HG02623 (cell line): ENCODE data around the gene PPP1R11.
A peak's percentile ranks its signal among the peaks of the same experiment; 100 is the strongest.
"Not testable (repeated sequence)": the region's sequence is repeated elsewhere in the genome, so short reads cannot be mapped to it uniquely, and the experiment has no call there.

Experiments used
- ATAC-seq: cut with Tn5 transposase; IDR thresholded peaks from one replicate; pipeline ENCODE4 v1.9.1; 2021; ENCODE audit warnings: moderate library complexity; ENCODE audit not compliant: unreplicated experiment

PPP1R11 gene

GRCh38 chr6:30093951-30094661 is 27.1 kb downstream of the PPP1R11 start:
- no peak for ATAC-seq

- no peak for ATAC-seq
These were observed 29.8 kb downstream of the PPP1R11 start for GRCh38 chr6:30096829-30097228.

- ATAC-seq = no peak
These were observed 31.1 kb downstream of the PPP1R11 start for GRCh38 chr6:30097902-30098768.

DNA sequence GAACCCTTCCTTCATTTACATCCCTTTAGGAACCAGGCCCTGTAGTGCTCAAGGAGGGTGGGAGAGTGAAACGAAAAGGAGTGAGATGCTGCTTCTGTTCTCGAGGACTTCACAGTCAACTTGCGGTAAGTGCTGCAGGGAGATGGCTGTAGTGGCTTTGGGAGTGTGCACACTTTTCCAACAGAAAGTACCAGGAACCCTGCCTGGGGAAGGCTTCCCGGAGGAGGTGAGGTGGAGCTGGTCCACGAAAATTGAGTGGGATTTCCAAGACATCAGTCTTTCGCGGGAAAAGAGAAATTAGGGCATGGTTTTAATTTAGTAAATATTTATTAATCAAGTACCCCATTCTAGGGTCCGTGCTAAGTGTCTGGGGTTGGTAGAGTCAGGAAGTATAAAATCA is 33.2 kb downstream of the PPP1R11 start:
- ATAC-seq = no peak

GRCh38 chr6:30100585-30101443 is 33.8 kb downstream of the PPP1R11 start:
- no peak for ATAC-seq

DNA sequence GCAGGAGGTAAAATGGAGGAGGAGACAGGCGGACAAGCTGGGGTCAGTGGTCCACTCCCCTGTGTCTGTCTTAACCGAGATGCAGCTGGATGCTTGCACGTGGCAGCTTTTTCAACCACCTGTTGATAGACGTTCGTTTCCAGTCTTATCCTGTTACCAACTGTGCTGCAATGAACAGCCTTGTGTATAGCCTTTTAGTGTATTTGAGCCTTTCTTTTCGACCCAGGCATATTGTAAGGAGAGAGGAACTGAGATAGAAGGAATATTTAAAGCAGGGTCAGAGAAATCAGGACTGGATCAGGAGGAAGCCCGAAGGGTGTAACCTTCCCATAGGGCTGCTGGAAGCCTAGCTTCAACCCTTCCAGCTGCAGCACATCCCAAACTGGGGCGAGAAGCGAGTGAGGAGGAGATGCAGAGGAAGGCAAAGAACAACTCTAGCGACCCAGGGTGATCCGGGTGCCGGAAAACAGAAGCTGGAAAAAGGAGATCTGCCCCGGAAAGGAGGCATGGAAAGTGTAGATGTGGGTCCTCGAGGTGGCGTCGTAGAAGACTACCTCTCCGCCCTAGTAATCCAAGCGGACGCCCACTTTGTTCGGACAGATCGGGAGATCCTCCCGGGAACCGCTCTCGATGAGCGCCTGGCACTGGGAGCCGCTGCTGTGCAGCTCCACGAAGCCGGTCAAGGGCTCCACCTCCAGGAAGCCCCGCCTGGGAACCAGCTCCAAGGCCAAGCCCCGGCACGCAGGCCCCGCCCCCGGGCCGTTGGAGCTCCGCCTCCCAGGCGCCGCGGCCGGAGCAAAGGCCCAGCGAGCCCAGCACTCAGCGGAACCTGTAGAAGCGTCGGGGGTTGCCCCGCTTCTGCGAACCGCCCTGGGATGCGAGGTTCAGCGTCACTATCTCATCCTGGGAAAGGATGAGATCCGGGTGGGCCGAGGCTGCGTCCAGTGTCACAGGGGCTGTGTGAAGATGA is 34.7 kb downstream of the PPP1R11 start:
- peak; percentile 68 for ATAC-seq

GRCh38 chr6:30102414-30102969 is 35.5 kb downstream of the PPP1R11 start:
- no peak for ATAC-seq

DNA sequence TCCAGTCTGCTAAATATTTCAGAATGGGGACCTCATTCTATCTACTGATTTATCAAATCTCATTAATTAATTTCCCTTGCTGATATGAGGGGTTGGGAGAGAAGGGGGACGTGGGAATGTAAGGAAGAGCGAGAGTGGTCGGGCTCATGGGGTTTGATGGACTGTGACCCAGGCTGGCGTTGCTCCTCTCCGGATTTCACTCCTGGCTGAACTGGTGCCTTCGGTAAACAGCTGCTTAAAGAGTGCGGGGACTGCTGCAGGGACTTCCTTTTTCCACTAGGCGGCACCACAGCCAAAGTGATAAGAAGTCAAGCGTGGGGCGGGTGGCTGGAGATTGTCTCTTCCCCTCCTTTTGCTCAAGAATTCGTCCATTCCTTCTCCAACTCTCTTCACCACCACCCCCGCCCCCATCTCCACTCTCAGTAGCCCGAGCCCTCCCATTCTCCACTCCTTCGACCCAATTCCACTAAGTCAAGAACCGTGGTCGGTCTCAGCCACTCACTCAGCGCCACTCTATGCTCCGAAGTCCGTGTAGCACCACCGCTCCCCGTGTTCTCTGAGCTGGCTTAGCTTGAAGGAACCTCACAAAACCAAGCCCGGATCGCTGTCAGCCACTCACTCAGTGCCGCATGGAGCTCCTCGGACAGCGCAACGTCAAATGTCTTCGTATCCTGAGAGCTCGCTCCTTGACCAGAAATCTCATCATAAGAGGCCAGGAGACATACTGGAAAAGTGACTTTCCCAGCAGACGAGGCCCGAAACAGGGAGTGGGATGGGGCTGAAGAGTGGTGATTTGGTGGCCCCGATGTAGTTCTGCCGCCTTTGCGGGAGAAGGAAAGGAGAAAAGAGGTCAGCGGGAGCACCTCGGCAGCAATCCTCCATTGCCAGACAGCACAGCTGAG is 36.2 kb downstream of the PPP1R11 start:
- ATAC-seq = peak; percentile 59

GRCh38 chr6:30103872-30104179 is 36.8 kb downstream of the PPP1R11 start:
- ATAC-seq = no peak

DNA sequence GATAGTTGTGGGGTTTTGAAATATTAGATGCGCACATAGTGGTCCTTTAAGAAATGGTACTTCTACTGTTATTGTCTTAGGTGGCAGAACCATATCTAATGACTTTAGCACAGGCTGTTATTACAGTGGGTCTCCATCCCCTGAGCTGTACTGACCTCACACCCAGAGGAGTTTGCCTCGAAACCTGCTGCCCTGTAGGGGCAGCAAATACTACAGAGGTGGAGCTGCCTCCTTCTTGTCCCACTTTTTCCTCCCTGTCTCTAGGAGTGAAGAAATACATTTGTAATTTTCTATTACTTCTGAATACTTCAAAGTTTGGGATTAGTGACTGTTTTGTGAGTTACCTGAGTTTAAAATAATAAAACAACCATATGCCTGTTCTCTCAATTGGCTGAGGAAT is 37.7 kb downstream of the PPP1R11 start:
- no peak for ATAC-seq

GRCh38 chr6:30111266-30111856 is 44.4 kb downstream of the PPP1R11 start:
- no peak for ATAC-seq

DNA sequence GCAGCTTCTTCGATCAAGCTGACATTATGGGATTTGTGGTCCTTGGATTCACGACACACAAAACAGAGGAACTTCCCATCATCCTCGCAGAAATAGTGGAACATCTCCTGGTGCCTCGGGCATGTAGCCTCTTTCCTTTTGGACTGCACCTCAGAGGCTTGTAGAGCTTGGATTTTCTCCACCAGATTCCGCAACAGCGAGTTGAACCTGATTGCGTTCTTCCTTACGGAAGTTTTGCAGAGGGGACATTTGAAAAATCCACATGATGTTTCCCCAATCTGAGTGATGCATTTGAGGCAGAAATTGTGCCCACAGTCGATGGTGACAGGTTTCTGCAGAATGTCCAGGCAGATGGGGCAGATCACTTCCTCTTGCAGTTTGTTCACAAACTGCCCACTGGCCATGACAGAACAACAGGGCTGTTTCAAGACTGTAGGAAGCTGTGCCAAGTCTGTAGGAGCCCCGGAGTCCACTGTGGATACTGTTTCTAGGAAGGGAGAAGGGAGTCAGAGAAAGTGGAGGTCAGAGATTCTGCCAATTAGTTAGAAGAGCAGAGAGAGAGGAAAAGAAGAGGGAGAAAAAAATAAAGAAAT is 45.5 kb downstream of the PPP1R11 start:
- no peak for ATAC-seq

DNA sequence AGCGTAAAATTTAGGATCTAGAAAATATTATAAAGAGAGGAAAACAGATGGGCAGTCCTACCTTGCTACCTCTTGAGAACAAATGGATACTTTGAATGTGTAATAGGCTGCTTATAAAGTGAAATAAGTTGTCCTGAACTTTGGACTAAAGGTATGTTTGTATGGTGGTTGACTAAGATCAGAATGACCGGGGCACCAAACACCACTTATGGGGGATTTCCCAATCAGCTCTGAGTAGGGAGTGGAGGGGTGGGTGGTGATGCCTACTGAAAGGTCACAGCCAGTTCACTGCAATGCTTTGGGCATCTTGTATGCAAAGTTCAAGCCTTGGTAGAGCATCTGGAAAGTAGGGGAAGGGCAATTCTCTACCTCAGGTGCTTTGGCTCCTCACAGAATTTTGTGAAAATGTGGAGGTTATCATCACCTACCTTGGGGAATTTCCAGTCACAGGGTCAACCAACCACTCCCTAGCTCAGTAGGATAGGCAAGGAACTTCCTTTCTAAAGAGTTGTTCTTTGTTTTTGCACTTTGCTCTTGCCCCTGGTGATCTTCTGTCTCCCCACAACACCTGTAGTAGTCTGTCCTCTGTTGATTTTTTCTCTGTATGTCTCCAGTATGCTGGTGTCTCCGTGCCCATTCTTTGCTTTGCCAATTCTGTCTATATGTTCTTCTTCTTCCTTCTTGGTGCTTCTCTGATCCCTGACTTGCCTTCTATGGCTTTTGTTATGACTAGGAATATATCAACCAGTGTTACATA is 46.2 kb downstream of the PPP1R11 start, which contains the start of gene TRIM31:
Gene TRIM31 (minus strand): TSS at position 88 of the 757 bp plus-strand sequence. CDS start 285 bp downstream, outside the sequence.
- no peak for ATAC-seq

GRCh38 chr6:30113841-30114240 is 46.8 kb downstream of the PPP1R11 start:
- ATAC-seq = no peak

GRCh38 chr6:30116724-30117123 is 49.7 kb downstream of the PPP1R11 start:
- no peak for ATAC-seq

DNA sequence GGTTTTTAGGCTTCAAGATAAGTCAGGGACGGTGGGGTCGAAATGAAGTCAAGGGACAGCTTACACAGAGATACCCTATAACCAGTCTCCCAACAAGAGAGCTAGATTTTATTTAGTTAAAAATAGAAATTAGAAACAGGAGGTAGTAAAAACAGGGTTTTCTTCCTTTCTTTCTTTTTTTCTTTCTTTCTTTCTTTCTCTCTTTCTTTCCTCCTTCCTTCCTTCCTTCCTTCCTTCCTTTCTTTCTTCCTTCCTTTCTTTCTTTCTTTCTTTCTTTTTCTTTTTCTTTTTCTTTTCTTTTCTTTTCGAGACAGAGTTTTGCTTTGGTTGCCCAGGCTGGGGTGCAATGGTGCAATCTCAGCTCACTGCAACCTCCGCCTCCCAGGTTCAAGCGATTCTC is 51.7 kb downstream of the PPP1R11 start:
- ATAC-seq = not testable (repeated sequence)
